ENCODE results near the gene CFAP100.

Gene CFAP100

GRCh38 chr3:126479642-126480041 is 84.9 kb downstream of the CFAP100 start:
- Histone ChIP-seq H3K27me3 (ENCODE audit: insufficient read depth, low read depth) (no peaks in the 10 kb centered on the region), H3K27ac (no peak overlapping the region)

DNA sequence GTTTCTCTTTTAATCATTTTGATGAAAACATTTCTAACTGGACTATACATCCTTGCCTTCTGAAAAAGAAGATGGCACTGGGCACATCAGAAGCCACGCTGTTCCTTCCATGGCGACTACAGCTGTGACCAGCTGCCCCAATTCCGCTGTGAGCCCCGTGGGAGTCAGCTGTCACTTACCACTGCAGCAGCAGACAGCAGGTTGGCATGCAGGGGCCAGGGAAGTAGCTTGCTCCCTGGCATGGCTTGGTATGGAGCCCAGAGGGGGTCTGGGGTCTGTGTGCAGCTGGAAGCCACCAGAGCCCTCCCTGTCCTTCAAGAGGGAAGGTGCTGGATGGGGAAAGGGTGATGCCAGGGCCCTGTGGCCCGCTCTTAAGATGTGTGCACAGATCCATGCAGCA is 85.5 kb downstream of the CFAP100 start:
- Histone ChIP-seq H2AFZ (ENCODE audit: low read depth) (no peak overlapping the region), H3K27ac (no peak overlapping the region), H3K36me3 (ENCODE audit: insufficient read depth) (no peaks in the 10 kb centered on the region), H3K27me3 (ENCODE audit: insufficient read depth, low read depth) (no peaks in the 10 kb centered on the region), H4K20me1 (ENCODE audit: insufficient read depth) (no peaks in the 10 kb centered on the region), H3K79me2 (ENCODE audit: insufficient read depth, low read depth) (no peaks in the 10 kb centered on the region), H3K4me3 (IDR thresholded peaks at IDR 0.05; ENCODE audit: insufficient read depth, low read depth, low read length) (no peak overlapping the region), H3K4me2 (no peak overlapping the region), H3K9ac (no peak overlapping the region), H3K4me1 (ENCODE audit: low read depth, poor library complexity, severe bottlenecking) (peaks cover 4% of the 10 kb centered on the region)
- TF ChIP-seq CTCF (conservative IDR thresholded peaks at IDR 0.05; ENCODE audit: low read depth, low read length): no peak

More at GRCh38 chr3:126479642-126480041, 84.9 kb downstream of the CFAP100 start:
- Histone ChIP-seq H2AFZ (ENCODE audit: low read depth) (no peak overlapping the region), H3K4me2 (no peak overlapping the region), H3K9ac (no peak overlapping the region), H3K4me1 (ENCODE audit: low read depth, poor library complexity, severe bottlenecking) (peaks cover 5% of the 10 kb centered on the region), H3K79me2 (ENCODE audit: insufficient read depth, low read depth) (peaks cover 4% of the 10 kb centered on the region; the same call in 1 of the 2 replicates), H4K20me1 (ENCODE audit: insufficient read depth) (no peaks in the 10 kb centered on the region), H3K4me3 (IDR thresholded peaks at IDR 0.05; ENCODE audit: insufficient read depth, low read depth, low read length) (no peak overlapping the region), H3K36me3 (ENCODE audit: insufficient read depth) (no peaks in the 10 kb centered on the region)
- TF ChIP-seq CTCF (conservative IDR thresholded peaks at IDR 0.05; ENCODE audit: low read depth, low read length): no peak

DNA sequence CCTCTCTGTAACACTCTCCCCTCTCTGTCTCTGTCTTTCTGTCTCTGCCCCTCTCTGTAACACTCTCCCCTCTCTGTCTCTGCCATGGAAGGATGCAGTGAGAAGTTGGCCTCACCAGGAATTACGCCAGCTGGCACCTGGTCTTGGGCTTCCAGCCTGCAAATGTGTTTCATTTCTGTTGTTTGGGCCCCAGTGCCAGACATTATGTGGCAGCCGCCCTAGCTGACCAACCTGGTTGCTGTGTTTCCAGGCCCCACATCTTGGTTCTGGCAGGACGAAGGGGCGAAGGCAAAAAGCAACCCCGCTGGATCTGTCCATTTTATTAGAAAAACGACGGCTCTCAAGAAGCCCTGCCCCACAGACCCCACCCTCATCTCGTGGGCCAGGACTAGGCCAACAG is 86.2 kb downstream of the CFAP100 start:
- H3K9ac ChIP-seq: no peak overlapping the region
- no peaks in the 10 kb centered on the region for H3K79me2 ChIP-seq (ENCODE audit: insufficient read depth, low read depth)
- no peaks in the 10 kb centered on the region for H3K36me3 ChIP-seq (ENCODE audit: insufficient read depth)
- no peak overlapping the region for H3K4me2 ChIP-seq
- no peak for TF ChIP-seq CTCF (conservative IDR thresholded peaks at IDR 0.05; ENCODE audit: low read depth, low read length)
- H3K4me1 ChIP-seq (ENCODE audit: low read depth, poor library complexity, severe bottlenecking): peaks cover 4% of the 10 kb centered on the region
- no peaks in the 10 kb centered on the region for H4K20me1 ChIP-seq (ENCODE audit: insufficient read depth)
- H3K27me3 ChIP-seq (ENCODE audit: insufficient read depth, low read depth): no peaks in the 10 kb centered on the region
- no peak overlapping the region for H3K4me3 ChIP-seq (IDR thresholded peaks at IDR 0.05; ENCODE audit: insufficient read depth, low read depth, low read length)
- no peak overlapping the region for H2AFZ ChIP-seq (ENCODE audit: low read depth)
- H3K27ac ChIP-seq: no peak overlapping the region

GRCh38 chr3:126481808-126482502 is 87.2 kb downstream of the CFAP100 start:
- TF ChIP-seq CTCF (conservative IDR thresholded peaks at IDR 0.05; ENCODE audit: low read depth, low read length): no peak
- no peaks in the 10 kb centered on the region for H3K4me1 ChIP-seq (ENCODE audit: low read depth, poor library complexity, severe bottlenecking)
- no peaks in the 10 kb centered on the region for H3K79me2 ChIP-seq (ENCODE audit: insufficient read depth, low read depth)
- H3K4me3 ChIP-seq (IDR thresholded peaks at IDR 0.05; ENCODE audit: insufficient read depth, low read depth, low read length): no peak overlapping the region
- H4K20me1 ChIP-seq (ENCODE audit: insufficient read depth): no peaks in the 10 kb centered on the region
- no peaks in the 10 kb centered on the region for H3K27me3 ChIP-seq (ENCODE audit: insufficient read depth, low read depth)
- no peak overlapping the region for H3K27ac ChIP-seq
- no peaks in the 10 kb centered on the region for H3K36me3 ChIP-seq (ENCODE audit: insufficient read depth)
- H3K9ac ChIP-seq: no peak overlapping the region
- no peak overlapping the region for H2AFZ ChIP-seq (ENCODE audit: low read depth)
- H3K4me2 ChIP-seq: no peak overlapping the region
